Prostate gland (tissue), 2 donors: ENCODE data around the gene DCC.

ENCODE experiments used
- CTCF ChIP-seq, 4 experiments: fragments of 200-600 bp in 2 of 4; fragments of 450-650 bp in 2 of 4; sonication (generic) in 2 of 4; IDR thresholded peaks; 1 replicate in 3 of 4; 2 replicates in 1 of 4; pipeline ENCODE4 v1.5.1; 2016 to 2019; ENCODE audit warnings: antibody characterized with exemption in 4 of 4, mild to moderate bottlenecking in 2 of 4, moderate library complexity in 2 of 4
- POLR2AphosphoS5 ChIP-seq: sonication (generic); formaldehyde crosslinking; IDR thresholded peaks from one replicate; pipeline ENCODE4 v1.6.1; 2017; ENCODE audit warnings: antibody characterized with exemption

GRCh38 chr18:52462853-52463252 is 122.9 kb downstream of the DCC start:
- TF ChIP-seq CTCF (IDR thresholded peaks at IDR 0.05) = no peak
- no peak for TF ChIP-seq POLR2AphosphoS5
